Measurements from ENCODE around the gene ZNF416. TPM values are rescaled to one million over a fixed set of nuclear protein-coding genes. Genes with fewer than 3 reads are reported as not detected.

The ZNF416 gene
- total RNA-seq (2022; extraction: Qiagen RNA extraction; ENCODE audit: low read depth) = 3.4 to 5.5 TPM (median 4.7 TPM) in 5 replicates

GRCh38 chr19:57578487-57579205, at the start of gene ZNF416:
Gene ZNF416, minus strand, starts transcription at chr19:57578911. Its CDS starts 207 bp downstream, at chr19:57578704.

GRCh38 chr19:57613941-57614743, 35.4 kb upstream of the ZNF416 start, which contains the start of gene ZNF134:
Gene ZNF134, plus strand, starts transcription at chr19:57614242. Its CDS starts 5,227 bp downstream, at chr19:57619469.

GRCh38 chr19:57599761-57600383, 21.2 kb upstream of the ZNF416 start, which contains the start of gene ZNF530:
Gene ZNF530, plus strand, starts transcription at chr19:57599885. Its CDS starts 4,461 bp downstream, at chr19:57604346.

DNA sequence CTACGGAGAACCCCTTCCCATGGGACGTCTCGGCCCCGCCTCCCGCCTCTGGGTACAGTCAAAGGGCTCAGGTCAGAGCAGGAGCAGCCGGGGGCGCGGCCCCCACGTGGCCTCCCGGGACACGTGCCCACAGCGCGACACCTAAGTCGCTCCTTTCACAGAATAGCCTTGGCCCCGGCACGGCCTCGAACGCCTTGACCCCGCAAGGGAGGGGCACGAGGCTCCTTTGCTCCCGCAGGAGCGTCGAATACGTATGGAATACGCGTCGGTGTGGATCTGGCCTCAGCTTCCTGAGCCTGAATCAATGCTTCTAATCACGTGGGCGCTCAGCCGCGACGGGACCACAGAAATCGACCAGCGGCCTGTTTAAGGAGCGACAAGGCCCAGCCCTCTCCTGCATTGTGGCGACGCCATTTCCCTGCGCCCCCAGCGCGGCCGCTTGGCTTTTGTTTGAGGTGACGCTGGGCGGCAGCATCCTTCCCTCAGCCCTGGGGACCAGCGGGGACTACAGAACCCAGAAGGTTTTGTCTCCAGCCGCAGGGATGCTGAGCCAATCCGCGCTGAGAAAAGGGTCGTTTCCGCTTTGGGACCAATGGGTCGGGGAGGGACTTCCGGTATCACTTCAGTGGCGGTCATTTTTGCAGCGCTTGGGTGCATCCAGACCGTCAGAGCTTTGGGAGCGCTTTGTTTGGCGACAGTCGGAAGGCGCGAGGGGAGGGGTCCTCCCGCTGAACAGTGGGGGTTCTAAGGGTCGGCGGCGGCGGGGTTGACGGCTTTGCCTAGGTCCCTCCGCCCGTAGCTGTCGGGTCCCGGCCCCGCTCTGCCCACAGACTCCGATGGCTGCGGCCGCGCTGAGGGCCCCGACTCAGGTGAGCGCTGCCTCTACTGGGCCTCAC, 5.1 kb upstream of the ZNF416 start, which contains the start of gene ZIK1:
TSS of gene ZIK1 (plus strand) at position 625 of the 896 bp plus-strand sequence. CDS start at position 837, 212 bp downstream.

DNA sequence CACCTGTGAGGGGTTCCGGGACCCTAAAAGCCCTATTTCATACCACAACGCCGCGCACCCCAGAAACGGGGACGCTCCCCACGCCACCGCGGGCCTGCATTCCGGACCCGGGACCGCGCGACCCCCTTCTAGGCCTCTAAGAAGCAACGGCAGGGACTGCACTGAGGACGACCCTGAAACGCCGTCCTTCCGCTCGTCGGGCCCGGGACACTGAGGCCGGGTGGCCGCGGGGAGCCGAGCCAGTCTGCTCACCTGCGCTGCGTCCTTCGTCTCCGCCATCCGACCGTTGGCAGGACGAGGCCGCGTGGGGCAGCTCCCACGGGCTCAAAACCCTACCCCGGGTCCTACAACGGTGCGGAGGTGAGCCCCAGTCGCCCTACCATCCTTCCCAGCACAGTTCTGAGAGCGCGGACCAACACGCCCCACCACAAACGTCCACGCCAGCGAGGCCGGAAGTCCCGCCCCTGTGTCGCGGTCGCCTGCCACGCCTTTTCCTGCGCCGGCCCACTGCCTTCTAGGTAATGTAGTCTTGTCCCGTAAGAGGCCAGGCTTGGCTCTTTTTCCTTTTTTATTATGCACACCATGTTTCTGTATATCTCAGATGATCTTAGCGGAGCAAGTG, 19.2 kb downstream of the ZNF416 start, which contains the start of gene ZNF550:
TSS of gene ZNF550 (minus strand) at position 460 of the 622 bp plus-strand sequence. CDS start at position 279, 181 bp downstream.

DNA sequence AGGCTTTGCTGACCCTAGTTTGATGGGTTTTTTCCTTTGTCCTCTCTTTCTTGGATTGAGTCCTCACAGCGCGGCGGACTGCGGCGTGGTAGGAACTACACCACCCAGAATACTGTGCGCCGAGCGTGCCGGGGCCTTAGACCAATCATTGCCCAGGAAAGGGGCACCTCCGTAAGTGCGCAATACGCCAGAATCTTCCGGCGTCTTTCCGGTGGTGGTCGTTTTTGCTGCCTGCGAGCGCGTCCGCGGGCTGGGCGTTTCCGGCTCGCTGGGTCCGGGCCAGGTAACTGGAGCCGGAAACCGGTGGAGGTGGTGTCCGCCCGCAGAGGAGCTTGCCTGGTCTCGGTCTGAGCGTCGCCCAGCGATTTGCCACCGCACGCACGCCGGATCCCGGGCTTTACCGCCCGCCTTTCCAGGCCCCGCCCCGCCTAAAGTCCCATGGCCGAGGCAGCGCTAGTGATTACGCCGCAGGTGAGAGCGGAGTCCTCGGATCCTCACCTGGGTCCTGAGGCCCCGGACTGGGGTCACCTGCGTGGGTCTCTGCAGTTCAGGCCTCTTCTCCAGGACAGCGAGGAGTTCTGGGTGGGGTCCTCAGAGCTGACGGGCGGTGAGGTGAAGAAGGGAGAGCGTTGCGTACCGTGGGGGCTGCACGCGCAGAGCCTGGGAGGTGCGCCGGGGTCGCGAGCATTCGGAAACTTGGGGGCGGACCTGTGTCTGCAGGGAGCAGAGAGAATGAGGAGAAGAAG, 51.4 kb downstream of the ZNF416 start, which contains the start of gene ZNF549:
TSS of gene ZNF549 (plus strand) at position 221 of the 746 bp plus-strand sequence. CDS start at position 439, 218 bp downstream.

Other genes with a start within 250 kb of the ZNF416 start
- 2.0 to 2.5 TPM (median 2.3 TPM) in 5 replicates for gene ZNF304, start 227.6 kb downstream of the ZNF416 start, total RNA-seq (2022; extraction: Qiagen RNA extraction; ENCODE audit: low read depth)
- 15.8 to 18.0 TPM (median 16.3 TPM) in 5 replicates for gene TRAPPC2B, start 215.4 kb downstream of the ZNF416 start, total RNA-seq (2022; extraction: Qiagen RNA extraction; ENCODE audit: low read depth)
- 1.4 to 2.2 TPM (median 1.7 TPM) in 5 replicates for gene ZNF547, start 215.4 kb downstream of the ZNF416 start, total RNA-seq (2022; extraction: Qiagen RNA extraction; ENCODE audit: low read depth)
- 2.2 to 4.6 TPM (median 3.9 TPM) in 5 replicates for gene ZNF548, start 189.1 kb downstream of the ZNF416 start, total RNA-seq (2022; extraction: Qiagen RNA extraction; ENCODE audit: low read depth)
- gene ZNF17, start 167.8 kb downstream of the ZNF416 start, total RNA-seq (2022; extraction: Qiagen RNA extraction; ENCODE audit: low read depth) = 4.0 to 7.4 TPM (median 4.9 TPM) in 5 replicates
- 14.1 to 17.2 TPM (median 14.4 TPM) in 5 replicates for gene ZNF749, start 143.6 kb downstream of the ZNF416 start, total RNA-seq (2022; extraction: Qiagen RNA extraction; ENCODE audit: low read depth)
- 0.08 to 0.10 TPM in 2 of 5 replicates, not detected in the others for gene VN1R1, start 121.8 kb downstream of the ZNF416 start, total RNA-seq (2022; extraction: Qiagen RNA extraction; ENCODE audit: low read depth)
- 0.58 to 1.8 TPM (median 1.5 TPM) in 5 replicates for gene ZNF772, start 101.3 kb downstream of the ZNF416 start, total RNA-seq (2022; extraction: Qiagen RNA extraction; ENCODE audit: low read depth)
- gene ZNF419, start 91.2 kb downstream of the ZNF416 start, total RNA-seq (2022; extraction: Qiagen RNA extraction; ENCODE audit: low read depth) = 5.6 to 9.9 TPM (median 6.5 TPM) in 5 replicates
- 3.6 to 5.6 TPM (median 5.5 TPM) in 5 replicates for gene ZNF773, start 79.0 kb downstream of the ZNF416 start, total RNA-seq (2022; extraction: Qiagen RNA extraction; ENCODE audit: low read depth)
- 1.5 to 2.1 TPM (median 1.8 TPM) in 5 replicates for gene ZNF549, start 51.6 kb downstream of the ZNF416 start, total RNA-seq (2022; extraction: Qiagen RNA extraction; ENCODE audit: low read depth)
- 3.0 to 4.3 TPM (median 3.8 TPM) in 5 replicates for gene ZNF550, start 19.0 kb downstream of the ZNF416 start, total RNA-seq (2022; extraction: Qiagen RNA extraction; ENCODE audit: low read depth)
- not detected in 5 replicates for gene ZIK1, start 5.2 kb upstream of the ZNF416 start, total RNA-seq (2022; extraction: Qiagen RNA extraction; ENCODE audit: low read depth)
- gene ZNF530, start 21.0 kb upstream of the ZNF416 start, total RNA-seq (2022; extraction: Qiagen RNA extraction; ENCODE audit: low read depth) = 4.2 to 5.6 TPM (median 4.8 TPM) in 5 replicates
- gene ZNF134, start 35.3 kb upstream of the ZNF416 start, total RNA-seq (2022; extraction: Qiagen RNA extraction; ENCODE audit: low read depth) = 8.8 to 12.1 TPM (median 9.3 TPM) in 5 replicates
- gene ZNF211, start 54.3 kb upstream of the ZNF416 start, total RNA-seq (2022; extraction: Qiagen RNA extraction; ENCODE audit: low read depth) = 5.1 to 6.8 TPM (median 6.0 TPM) in 5 replicates
- gene ZSCAN4, start 90.0 kb upstream of the ZNF416 start, total RNA-seq (2022; extraction: Qiagen RNA extraction; ENCODE audit: low read depth) = not detected in 5 replicates
- gene ZNF551, start 103.1 kb upstream of the ZNF416 start, total RNA-seq (2022; extraction: Qiagen RNA extraction; ENCODE audit: low read depth) = 4.8 to 5.6 TPM (median 5.0 TPM) in 5 replicates
- not detected in 5 replicates for gene ZNF154, start 130.3 kb upstream of the ZNF416 start, total RNA-seq (2022; extraction: Qiagen RNA extraction; ENCODE audit: low read depth)
- 0.69 to 1.1 TPM (median 1.0 TPM) in 5 replicates for gene ZNF671, start 148.7 kb upstream of the ZNF416 start, total RNA-seq (2022; extraction: Qiagen RNA extraction; ENCODE audit: low read depth)
- gene ZNF776, start 167.9 kb upstream of the ZNF416 start, total RNA-seq (2022; extraction: Qiagen RNA extraction; ENCODE audit: low read depth) = 5.0 to 7.4 TPM (median 5.3 TPM) in 5 replicates
- gene ZNF586, start 190.8 kb upstream of the ZNF416 start, total RNA-seq (2022; extraction: Qiagen RNA extraction; ENCODE audit: low read depth) = 5.1 to 7.2 TPM (median 6.6 TPM) in 5 replicates
- 4.0 to 6.7 TPM (median 5.4 TPM) in 5 replicates for gene ZNF552, start 236.0 kb upstream of the ZNF416 start, total RNA-seq (2022; extraction: Qiagen RNA extraction; ENCODE audit: low read depth)